ENCODE data around the gene TOM1.

TOM1 gene

GRCh38 chr22:35292786-35293185, 6.9 kb upstream of the TOM1 start:
- Histone ChIP-seq H3K27ac (replicated peaks) (no peak overlapping the region), H3K27me3 (ENCODE audit: insufficient read depth, poor library complexity, severe bottlenecking) (no peaks in the 10 kb centered on the region), H3K4me3 (replicated peaks; ENCODE audit: insufficient read depth, low read length) (no peak overlapping the region)
- DNase-seq (ENCODE audit: low read depth in 1 of 2, low spot score in 1 of 2) = no peak
- TF ChIP-seq CTCF (IDR thresholded peaks at IDR 0.05; ENCODE audit: insufficient read depth, low read length) (no peak), GABPA (IDR thresholded peaks at IDR 0.05; ENCODE audit: low read depth) (no peak), POLR2AphosphoS5 (IDR thresholded peaks at IDR 0.05; ENCODE audit: low read depth) (no peak), SPI1 (IDR thresholded peaks at IDR 0.05; ENCODE audit: borderline replicate concordance, low read depth) (no peak), REST (IDR thresholded peaks at IDR 0.05; ENCODE audit: insufficient replicate concordance, low read depth) (no peak)

GRCh38 chr22:35296051-35296450, 3.6 kb upstream of the TOM1 start:
- no peak for DNase-seq (ENCODE audit: low read depth in 1 of 2, low spot score in 1 of 2)
- no peak overlapping the region for H3K27ac ChIP-seq (replicated peaks)
- TF ChIP-seq REST (IDR thresholded peaks at IDR 0.05; ENCODE audit: insufficient replicate concordance, low read depth) = no peak
- no peak for TF ChIP-seq SPI1 (IDR thresholded peaks at IDR 0.05; ENCODE audit: borderline replicate concordance, low read depth)
- TF ChIP-seq CTCF (IDR thresholded peaks at IDR 0.05; ENCODE audit: insufficient read depth, low read length) = no peak
- no peak for TF ChIP-seq POLR2AphosphoS5 (IDR thresholded peaks at IDR 0.05; ENCODE audit: low read depth)
- TF ChIP-seq GABPA (IDR thresholded peaks at IDR 0.05; ENCODE audit: low read depth) = no peak

GRCh38 chr22:35299217-35299672, 449 bp upstream of the TOM1 start:
- no peak for TF ChIP-seq POLR2AphosphoS5 (IDR thresholded peaks at IDR 0.05; ENCODE audit: low read depth)
- TF ChIP-seq GABPA (IDR thresholded peaks at IDR 0.05; ENCODE audit: low read depth) = no peak
- TF ChIP-seq CTCF (IDR thresholded peaks at IDR 0.05; ENCODE audit: insufficient read depth, low read length) = no peak
- no peak for TF ChIP-seq SPI1 (IDR thresholded peaks at IDR 0.05; ENCODE audit: borderline replicate concordance, low read depth)
- no peak for TF ChIP-seq REST (IDR thresholded peaks at IDR 0.05; ENCODE audit: insufficient replicate concordance, low read depth)
- peak in 1 of 2 experiments; percentile 13 for DNase-seq (ENCODE audit: low read depth in 1 of 2, low spot score in 1 of 2)
- peak overlapping the region; percentile 84 for H3K4me3 ChIP-seq (replicated peaks; ENCODE audit: insufficient read depth, low read length)
- no peaks in the 10 kb centered on the region for H3K27me3 ChIP-seq (ENCODE audit: insufficient read depth, poor library complexity, severe bottlenecking)
- H3K27ac ChIP-seq (replicated peaks) = peak overlapping the region; percentile 78

More at GRCh38 chr22:35296051-35296450, 3.6 kb upstream of the TOM1 start:
- Histone ChIP-seq H3K27me3 (ENCODE audit: insufficient read depth, poor library complexity, severe bottlenecking) (no peaks in the 10 kb centered on the region), H3K4me3 (replicated peaks; ENCODE audit: insufficient read depth, low read length) (no peak overlapping the region)
